Panc1 (cell line): ENCODE results near the gene ZNF519.
"Not testable (repeated sequence)": the region's sequence is repeated elsewhere in the genome, so short reads cannot be mapped to it uniquely, and the experiment has no call there.

Source experiments
- CTCF ChIP-seq: fragments of 450-650 bp; IDR thresholded peaks from 2 replicates; pipeline ENCODE4 v1.5.1; 2017; ENCODE audit warnings: mild to moderate bottlenecking
- POLR2AphosphoS5 ChIP-seq: IDR thresholded peaks from 2 replicates; pipeline ENCODE4 v1.6.1; 2012; ENCODE audit warnings: mild to moderate bottlenecking, low read depth, low read length, moderate library complexity
- REST ChIP-seq, 2 experiments: IDR thresholded peaks; 2 replicates each; pipeline ENCODE4 v1.6.1; 2011 to 2012; ENCODE audit warnings: low read depth in 2 of 2, control low read depth in 1 of 2, low read length in 1 of 2, mild to moderate bottlenecking in 1 of 2, moderate library complexity in 1 of 2; ENCODE audit not compliant: insufficient read depth in 1 of 2

GRCh38 chr18:14151564-14152113, 19.4 kb upstream of the ZNF519 start:
- not testable (repeated sequence) for TF ChIP-seq CTCF; REST (IDR thresholded peaks at IDR 0.05; ENCODE audit: insufficient read depth in 1 of 2, low read depth in 2 of 2, low read length in 1 of 2); POLR2AphosphoS5
